Measurements from ENCODE around the gene ZNF530.

DNA sequence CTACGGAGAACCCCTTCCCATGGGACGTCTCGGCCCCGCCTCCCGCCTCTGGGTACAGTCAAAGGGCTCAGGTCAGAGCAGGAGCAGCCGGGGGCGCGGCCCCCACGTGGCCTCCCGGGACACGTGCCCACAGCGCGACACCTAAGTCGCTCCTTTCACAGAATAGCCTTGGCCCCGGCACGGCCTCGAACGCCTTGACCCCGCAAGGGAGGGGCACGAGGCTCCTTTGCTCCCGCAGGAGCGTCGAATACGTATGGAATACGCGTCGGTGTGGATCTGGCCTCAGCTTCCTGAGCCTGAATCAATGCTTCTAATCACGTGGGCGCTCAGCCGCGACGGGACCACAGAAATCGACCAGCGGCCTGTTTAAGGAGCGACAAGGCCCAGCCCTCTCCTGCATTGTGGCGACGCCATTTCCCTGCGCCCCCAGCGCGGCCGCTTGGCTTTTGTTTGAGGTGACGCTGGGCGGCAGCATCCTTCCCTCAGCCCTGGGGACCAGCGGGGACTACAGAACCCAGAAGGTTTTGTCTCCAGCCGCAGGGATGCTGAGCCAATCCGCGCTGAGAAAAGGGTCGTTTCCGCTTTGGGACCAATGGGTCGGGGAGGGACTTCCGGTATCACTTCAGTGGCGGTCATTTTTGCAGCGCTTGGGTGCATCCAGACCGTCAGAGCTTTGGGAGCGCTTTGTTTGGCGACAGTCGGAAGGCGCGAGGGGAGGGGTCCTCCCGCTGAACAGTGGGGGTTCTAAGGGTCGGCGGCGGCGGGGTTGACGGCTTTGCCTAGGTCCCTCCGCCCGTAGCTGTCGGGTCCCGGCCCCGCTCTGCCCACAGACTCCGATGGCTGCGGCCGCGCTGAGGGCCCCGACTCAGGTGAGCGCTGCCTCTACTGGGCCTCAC lies 15.9 kb upstream of the ZNF530 start, which contains the start of gene ZIK1:
- TF ChIP-seq, protein P1, sequence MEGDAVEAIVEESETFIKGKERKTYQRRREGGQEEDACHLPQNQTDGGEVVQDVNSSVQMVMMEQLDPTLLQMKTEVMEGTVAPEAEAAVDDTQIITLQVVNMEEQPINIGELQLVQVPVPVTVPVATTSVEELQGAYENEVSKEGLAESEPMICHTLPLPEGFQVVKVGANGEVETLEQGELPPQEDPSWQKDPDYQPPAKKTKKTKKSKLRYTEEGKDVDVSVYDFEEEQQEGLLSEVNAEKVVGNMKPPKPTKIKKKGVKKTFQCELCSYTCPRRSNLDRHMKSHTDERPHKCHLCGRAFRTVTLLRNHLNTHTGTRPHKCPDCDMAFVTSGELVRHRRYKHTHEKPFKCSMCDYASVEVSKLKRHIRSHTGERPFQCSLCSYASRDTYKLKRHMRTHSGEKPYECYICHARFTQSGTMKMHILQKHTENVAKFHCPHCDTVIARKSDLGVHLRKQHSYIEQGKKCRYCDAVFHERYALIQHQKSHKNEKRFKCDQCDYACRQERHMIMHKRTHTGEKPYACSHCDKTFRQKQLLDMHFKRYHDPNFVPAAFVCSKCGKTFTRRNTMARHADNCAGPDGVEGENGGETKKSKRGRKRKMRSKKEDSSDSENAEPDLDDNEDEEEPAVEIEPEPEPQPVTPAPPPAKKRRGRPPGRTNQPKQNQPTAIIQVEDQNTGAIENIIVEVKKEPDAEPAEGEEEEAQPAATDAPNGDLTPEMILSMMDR (IDR thresholded peaks at IDR 0.05), result peak; percentile 16
- TF ChIP-seq EZH2phosphoT487 (IDR thresholded peaks at IDR 0.05), result no peak

Data from neural progenitor cell (in vitro differentiated cells).